BLaER1 treated with 17β-estradiol and CSF1 and Interleukin-3, amounts not matched to agents 10 nM and 100 nM (cell line): ENCODE results near the gene UBR3.

Experiments
- H3K27ac ChIP-seq, 11 experiments: shearing (Covaris generic); formaldehyde crosslinking; 2 replicates each; pipeline ENCODE4 v1.8.1; 2022
- H3K27me3 ChIP-seq, 11 experiments: shearing (Covaris generic); formaldehyde crosslinking; 2 replicates each; pipeline ENCODE4 v1.8.1; 2022
- H3K36me3 ChIP-seq, 11 experiments: shearing (Covaris generic); formaldehyde crosslinking; 2 replicates each; pipeline ENCODE4 v1.8.1; 2022
- H3K4me1 ChIP-seq, 10 experiments: shearing (Covaris generic); formaldehyde crosslinking; 2 replicates each; pipeline ENCODE4 v1.8.1; 2022
- H3K4me2 ChIP-seq, 11 experiments: shearing (Covaris generic); formaldehyde crosslinking; 2 replicates each; pipeline ENCODE4 v1.8.1; 2022
- H3K4me3 ChIP-seq, 10 experiments: shearing (Covaris generic); formaldehyde crosslinking; 2 replicates each; pipeline ENCODE4 v1.8.1; 2022
- H3K9ac ChIP-seq, 11 experiments: shearing (Covaris generic); formaldehyde crosslinking; 2 replicates each; pipeline ENCODE4 v1.8.1; 2022
- H3K9me3 ChIP-seq, 11 experiments: shearing (Covaris generic); formaldehyde crosslinking; replicated peaks in 1 of 11; 2 replicates each; pipeline ENCODE4 v1.8.1; 2022
- H4K20me1 ChIP-seq, 11 experiments: shearing (Covaris generic); formaldehyde crosslinking; 2 replicates each; pipeline ENCODE4 v1.8.1; 2022
- Cebpa-rat ChIP-seq, 11 experiments: shearing (Covaris generic); IDR thresholded peaks; 2 replicates each; pipeline ENCODE4 v1.8.1; 2022

UBR3 gene

DNA sequence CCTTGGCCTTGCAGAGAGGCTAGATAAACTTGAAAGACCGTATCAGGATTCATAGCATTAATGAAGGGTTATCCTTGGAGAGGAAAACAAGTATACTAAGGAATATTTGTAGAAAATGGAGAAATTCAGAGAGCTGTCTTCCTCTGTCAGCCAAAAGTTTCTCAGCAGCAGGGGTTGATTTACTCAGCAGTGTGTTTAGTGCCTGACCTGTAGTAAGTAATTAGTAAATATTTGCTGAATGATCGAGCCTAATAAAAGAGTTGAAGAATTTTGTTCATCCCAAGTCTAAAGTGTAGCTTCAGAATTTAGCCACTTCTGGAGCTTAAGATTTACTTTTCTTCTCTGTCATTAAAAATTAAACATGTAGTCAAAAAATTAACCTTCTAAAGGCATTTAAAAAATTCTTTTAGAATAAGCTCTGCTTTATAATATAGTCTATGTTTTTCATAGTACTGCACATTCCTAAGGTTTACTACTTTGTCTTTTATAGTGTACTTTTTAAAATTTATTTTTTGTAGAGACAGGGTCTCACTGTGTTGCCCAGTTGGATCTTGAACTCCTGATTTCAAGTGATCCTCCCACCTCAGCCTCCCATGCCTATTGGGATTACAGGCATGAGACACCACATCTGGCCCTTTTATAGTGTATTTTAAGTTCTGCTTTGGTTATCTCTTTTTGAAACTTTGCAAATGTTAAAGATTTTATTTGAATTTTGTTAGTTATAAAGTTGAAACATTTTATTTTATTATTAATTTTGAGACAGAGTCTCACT is 212.3 kb downstream of the UBR3 start:
- TF ChIP-seq Cebpa-rat (IDR thresholded peaks at IDR 0.05), result no peak

DNA sequence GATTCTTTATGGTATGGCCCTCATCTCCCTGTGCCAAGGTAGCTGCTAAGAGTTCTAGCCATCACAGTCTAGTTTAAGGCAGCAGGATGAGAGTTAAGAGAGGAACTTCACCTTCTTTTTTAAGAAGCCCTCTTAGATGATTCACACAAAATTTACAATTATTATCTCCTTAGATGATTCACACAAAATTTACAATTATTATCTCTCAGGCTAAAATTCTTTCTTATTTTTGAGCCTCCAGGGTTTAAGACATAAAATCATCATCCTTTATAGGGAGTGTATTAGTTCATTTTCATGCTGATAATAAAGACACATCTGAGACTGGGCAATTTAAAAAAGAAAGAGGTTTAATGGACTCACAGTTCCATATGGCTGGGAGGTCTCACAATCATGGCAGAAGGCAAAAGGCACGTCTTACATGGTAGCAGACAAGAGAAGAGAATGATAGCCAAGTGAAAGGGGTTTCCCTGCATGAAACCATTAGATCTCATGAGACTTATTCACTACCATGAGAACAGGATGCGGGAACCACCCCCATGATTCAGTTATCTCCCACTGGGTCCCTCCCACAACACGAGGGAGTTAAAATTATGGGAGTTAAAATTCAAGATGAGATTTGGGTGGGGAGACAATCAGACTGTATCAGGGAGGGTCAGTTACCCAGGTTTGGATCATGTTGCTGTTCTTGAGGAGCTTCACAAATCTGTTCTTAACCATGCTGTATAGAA is 217.7 kb downstream of the UBR3 start:
- Histone ChIP-seq H4K20me1 (no peaks in the 10 kb centered on the region), H3K27me3 (no peaks in the 10 kb centered on the region), H3K4me3 (no peak overlapping the region), H3K9me3 (peaks cover 8 to 16% (median 12%) of the 10 kb centered on the region in 11 experiments; a peak in 21 of 22 replicates), H3K27ac (no peak overlapping the region), H3K4me2 (no peak overlapping the region), H3K9ac (no peak overlapping the region), H3K36me3 (peaks cover 13 to 71% (median 41%) of the 10 kb centered on the region in 11 experiments), H3K4me1 (0 out of 20 replicates have a peak, but pooled peaks cover 0 to 7% (median 0%) of the 10 kb centered on the region in 10 experiments)
- TF ChIP-seq Cebpa-rat (IDR thresholded peaks at IDR 0.05), result no peak

More for the DNA sequence above, 212.3 kb downstream of the UBR3 start:
- no peak overlapping the region for H3K4me2 ChIP-seq
- H3K27ac ChIP-seq, result no peak overlapping the region
- no peak overlapping the region for H3K4me3 ChIP-seq
- H3K27me3 ChIP-seq, result no peaks in the 10 kb centered on the region
- H3K9ac ChIP-seq, result no peak overlapping the region
- H3K9me3 ChIP-seq, result peaks cover 2 to 5% (median 2%) of the 10 kb centered on the region in 11 experiments; a peak in 19 of 22 replicates
- H3K4me1 ChIP-seq, result no peaks in the 10 kb centered on the region
- no peaks in the 10 kb centered on the region for H4K20me1 ChIP-seq
- H3K36me3 ChIP-seq, result peaks cover 4 to 78% (median 23%) of the 10 kb centered on the region in 11 experiments; a peak in 21 of 22 replicates

DNA sequence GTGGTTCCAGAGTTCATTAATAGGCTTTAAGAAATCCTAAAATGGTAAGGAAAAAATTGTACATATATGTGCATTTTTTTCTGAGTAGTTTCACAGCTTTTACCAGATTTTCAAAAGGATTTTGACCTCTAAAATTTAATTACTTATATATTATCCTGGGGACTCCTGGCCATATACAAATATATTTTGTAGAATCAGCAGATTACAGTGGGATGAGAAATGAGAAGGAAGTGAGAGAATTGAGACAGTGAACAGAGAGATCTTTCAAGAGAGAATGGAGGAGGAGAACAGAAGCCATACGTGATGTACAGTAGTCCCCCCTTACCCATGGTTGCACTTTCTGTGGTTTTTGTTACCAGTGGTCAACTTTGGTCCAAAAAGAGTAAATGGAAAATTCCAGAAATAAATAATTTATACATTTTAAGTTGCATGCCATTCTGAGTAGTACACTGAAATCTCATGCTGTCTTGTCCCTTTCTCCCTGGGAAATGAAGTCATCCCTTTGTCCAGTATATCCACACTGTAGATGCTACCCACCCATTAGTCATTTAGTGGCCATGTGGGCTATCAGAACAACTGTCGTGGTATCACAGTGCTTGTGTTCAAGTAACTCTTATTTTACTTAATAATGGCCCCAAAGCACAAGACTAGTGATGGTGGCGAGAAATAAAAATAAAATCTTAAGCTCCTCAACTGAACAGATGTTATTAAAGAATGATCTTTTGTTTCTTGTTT is 220.2 kb downstream of the UBR3 start:
- no peaks in the 10 kb centered on the region for H3K27me3 ChIP-seq
- H3K9ac ChIP-seq, result no peak overlapping the region
- no peak overlapping the region for H3K4me3 ChIP-seq
- peaks cover 8 to 16% (median 12%) of the 10 kb centered on the region in 11 experiments; a peak in 21 of 22 replicates for H3K9me3 ChIP-seq
- no peaks in the 10 kb centered on the region for H4K20me1 ChIP-seq
- no peak for TF ChIP-seq Cebpa-rat (IDR thresholded peaks at IDR 0.05)
- H3K4me1 ChIP-seq, result peaks cover 0 to 19% (median 3%) of the 10 kb centered on the region in 10 experiments; a peak in 10 of 20 replicates
- no peak overlapping the region for H3K27ac ChIP-seq
- peaks cover 8 to 61% (median 34%) of the 10 kb centered on the region in 11 experiments for H3K36me3 ChIP-seq
- H3K4me2 ChIP-seq, result no peak overlapping the region

DNA sequence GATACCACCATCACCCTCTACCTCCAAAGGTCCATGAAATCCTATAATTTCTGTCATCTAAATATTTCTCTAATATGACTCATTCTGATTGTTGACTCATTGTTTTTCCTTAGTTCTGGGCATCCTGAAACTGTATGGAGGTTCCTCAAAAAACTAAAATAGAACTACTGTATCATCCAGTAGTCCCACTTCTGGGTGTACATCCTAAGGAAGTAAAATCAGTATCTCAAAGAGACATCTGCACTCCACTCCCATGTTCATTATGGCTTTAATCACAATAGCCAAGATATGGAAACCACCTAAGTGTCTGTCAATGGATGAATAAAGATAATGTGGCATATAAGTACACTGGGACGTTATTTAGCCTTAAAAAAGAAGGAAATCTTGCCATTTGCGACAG is 224.9 kb downstream of the UBR3 start:
- Histone ChIP-seq H3K4me3 (no peak overlapping the region), H3K9ac (no peak overlapping the region), H3K27ac (peak overlapping the region in 1 of 11 experiments; percentile 36; a peak in 2 of 22 replicates), H3K9me3 (no peaks in the 10 kb centered on the region), H3K27me3 (no peaks in the 10 kb centered on the region), H4K20me1 (no peaks in the 10 kb centered on the region), H3K4me2 (peak overlapping the region in 6 of 11 experiments; percentile 13 to 65 (median 49); a peak in 9 of 22 replicates), H3K4me1 (peaks cover 0 to 27% (median 4%) of the 10 kb centered on the region in 10 experiments; a peak in 10 of 20 replicates), H3K36me3 (peaks cover 0 to 56% (median 24%) of the 10 kb centered on the region in 11 experiments; a peak in 19 of 22 replicates)
- no peak for TF ChIP-seq Cebpa-rat (IDR thresholded peaks at IDR 0.05)

DNA sequence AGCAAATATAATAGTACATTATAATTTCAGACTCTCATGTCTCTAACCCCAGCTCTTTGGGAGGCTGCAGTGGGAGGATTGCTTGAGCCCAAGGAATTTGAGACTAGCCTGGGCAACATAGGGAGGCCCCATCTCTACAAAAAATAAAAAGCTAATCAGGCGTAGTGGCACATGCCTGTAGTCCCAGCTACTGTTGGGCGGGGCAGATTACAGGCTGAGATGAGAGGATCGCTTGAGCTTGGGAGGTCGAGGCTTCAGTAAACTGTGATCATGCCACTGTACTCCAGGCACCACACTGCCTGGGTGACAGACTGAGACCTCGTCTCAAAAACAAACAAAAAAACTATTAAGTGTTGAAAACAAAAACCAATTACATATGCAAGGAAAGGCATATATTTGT is 227.7 kb downstream of the UBR3 start:
- Histone ChIP-seq H4K20me1 (no peaks in the 10 kb centered on the region), H3K4me1 (peaks cover 3 to 26% (median 12%) of the 10 kb centered on the region in 10 experiments; a peak in 15 of 20 replicates), H3K27ac (no peak overlapping the region), H3K4me3 (no peak overlapping the region), H3K4me2 (no peak overlapping the region), H3K27me3 (no peaks in the 10 kb centered on the region), H3K36me3 (peaks cover 4 to 60% (median 24%) of the 10 kb centered on the region in 11 experiments; a peak in 19 of 22 replicates), H3K9ac (no peak overlapping the region), H3K9me3 (no peaks in the 10 kb centered on the region)
- TF ChIP-seq Cebpa-rat (IDR thresholded peaks at IDR 0.05), result no peak

DNA sequence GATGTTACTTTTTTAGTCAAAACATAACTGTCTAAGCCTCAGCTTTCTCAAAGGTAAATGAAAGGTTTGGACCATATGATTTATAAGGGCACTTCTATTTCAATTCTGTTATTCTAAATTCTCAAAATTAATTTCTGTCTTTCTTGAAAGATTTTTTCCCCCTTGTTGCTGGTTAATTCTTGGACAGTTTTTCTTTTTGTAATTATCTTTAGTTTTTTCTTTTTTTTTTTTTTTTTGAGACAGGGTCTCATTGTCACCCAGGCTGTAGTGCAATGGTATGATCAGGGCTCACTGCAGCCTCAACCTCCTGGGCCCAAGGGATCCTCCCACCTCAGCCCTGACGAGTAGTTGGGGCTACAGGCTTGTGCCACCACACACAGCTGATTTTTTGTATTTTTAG is 229.6 kb downstream of the UBR3 start:
- Histone ChIP-seq H3K4me1 (peaks cover 3 to 19% (median 11%) of the 10 kb centered on the region in 10 experiments; a peak in 15 of 20 replicates), H3K9ac (no peak overlapping the region)
- no peak for TF ChIP-seq Cebpa-rat (IDR thresholded peaks at IDR 0.05)

DNA sequence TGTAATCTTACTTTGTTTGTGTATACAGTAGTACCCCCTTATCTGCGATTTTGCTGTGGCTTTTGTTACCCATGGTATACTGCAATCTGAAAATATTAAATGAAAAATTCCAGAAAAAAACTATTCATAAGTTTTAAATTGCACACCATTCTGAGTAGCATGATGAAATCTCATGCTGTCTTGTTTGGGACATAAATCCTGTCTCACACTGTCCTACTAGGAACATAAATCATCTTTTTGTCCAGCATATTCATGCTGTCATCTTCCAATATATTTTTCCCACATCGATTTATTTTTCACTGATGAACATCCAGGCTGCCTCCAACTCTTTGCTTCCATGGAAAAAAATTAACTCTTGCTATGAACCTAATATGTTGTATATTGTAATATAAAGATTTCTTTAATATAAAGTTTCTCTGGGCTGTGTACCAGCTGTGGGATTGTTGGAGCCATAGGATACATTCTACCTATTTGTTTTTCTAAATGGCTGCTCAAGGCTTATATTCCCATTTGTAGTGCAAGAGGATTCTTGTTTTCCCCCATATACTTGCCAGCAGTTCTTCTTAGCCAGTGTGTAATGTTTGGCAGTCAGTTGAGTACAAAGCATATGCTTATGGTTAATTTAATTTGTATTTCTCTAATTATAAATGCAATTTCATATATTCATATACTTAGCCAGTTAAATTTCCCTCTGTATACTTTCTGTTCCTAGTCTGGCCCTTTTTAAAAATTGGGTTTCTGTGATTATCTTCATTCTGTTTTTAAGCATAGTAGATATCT is 236.4 kb downstream of the UBR3 start:
- no peaks in the 10 kb centered on the region for H4K20me1 ChIP-seq
- no peaks in the 10 kb centered on the region for H3K27me3 ChIP-seq
- peaks cover 32 to 87% (median 58%) of the 10 kb centered on the region in 11 experiments for H3K36me3 ChIP-seq
- no peak overlapping the region for H3K27ac ChIP-seq
- no peak overlapping the region for H3K4me3 ChIP-seq
- H3K9me3 ChIP-seq, result peaks cover 0 to 10% (median 6%) of the 10 kb centered on the region in 11 experiments; a peak in 4 of 22 replicates
- H3K4me2 ChIP-seq, result no peak overlapping the region
- no peak overlapping the region for H3K9ac ChIP-seq
- TF ChIP-seq Cebpa-rat (IDR thresholded peaks at IDR 0.05), result no peak
- no peaks in the 10 kb centered on the region for H3K4me1 ChIP-seq

More for the DNA sequence above, 229.6 kb downstream of the UBR3 start:
- Histone ChIP-seq H4K20me1 (no peaks in the 10 kb centered on the region), H3K27ac (no peak overlapping the region), H3K36me3 (peaks cover 13 to 61% (median 27%) of the 10 kb centered on the region in 11 experiments), H3K9me3 (no peaks in the 10 kb centered on the region), H3K27me3 (no peaks in the 10 kb centered on the region), H3K4me2 (no peak overlapping the region), H3K4me3 (no peak overlapping the region)

DNA sequence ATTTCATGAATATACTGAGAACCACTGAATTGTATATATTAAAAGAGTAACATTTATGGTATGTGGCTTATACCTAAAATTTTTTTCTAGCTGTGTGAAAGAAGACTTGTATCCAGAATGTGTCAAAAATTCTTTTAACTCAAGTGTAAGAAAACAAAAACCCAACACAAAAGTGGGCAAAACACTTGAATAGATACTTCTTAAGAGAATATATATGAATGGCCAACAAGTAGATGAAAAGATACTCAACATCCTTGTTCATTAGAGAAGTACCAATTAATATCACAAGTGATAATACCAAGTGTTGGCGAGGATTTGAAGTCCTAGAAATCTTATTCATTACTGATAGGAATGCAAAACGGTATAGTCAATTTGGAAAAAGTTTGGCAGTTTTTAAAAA is 243.5 kb downstream of the UBR3 start:
- no peaks in the 10 kb centered on the region; a peak in 3 of 20 replicates for H3K4me1 ChIP-seq
- H3K27ac ChIP-seq, result no peak overlapping the region
- no peak overlapping the region for H3K4me3 ChIP-seq
- no peak overlapping the region for H3K9ac ChIP-seq
- H3K9me3 ChIP-seq, result peaks cover 16 to 30% (median 24%) of the 10 kb centered on the region in 11 experiments
- no peak for TF ChIP-seq Cebpa-rat (IDR thresholded peaks at IDR 0.05)
- no peaks in the 10 kb centered on the region for H4K20me1 ChIP-seq
- no peak overlapping the region for H3K4me2 ChIP-seq
- no peaks in the 10 kb centered on the region for H3K27me3 ChIP-seq
- H3K36me3 ChIP-seq, result peaks cover 27 to 84% (median 48%) of the 10 kb centered on the region in 11 experiments
